GM06990 (cell line): ENCODE results near the gene KDM6A.

Source experiments
- DNase-seq: peaks from one replicate; pipeline ENCODE4 v3.0.0-alpha.2; 2011; ENCODE audit not compliant: insufficient read length; ENCODE audit errors: extremely low read depth
- H3K27me3 ChIP-seq: replicated peaks from 2 replicates; pipeline ENCODE4 v1.6.0; 2011; ENCODE audit warnings: low read length; ENCODE audit not compliant: control insufficient read depth, insufficient read depth
- H3K36me3 ChIP-seq: 2 replicates; pipeline ENCODE4 v1.5.1; 2011; ENCODE audit warnings: low read length; ENCODE audit not compliant: control insufficient read depth, insufficient read depth
- H3K4me3 ChIP-seq: replicated peaks from 2 replicates; pipeline ENCODE4 v1.5.1; 2011; ENCODE audit warnings: low read depth, mild to moderate bottlenecking, control low read depth, low read length
- CTCF ChIP-seq: IDR thresholded peaks from 2 replicates; pipeline ENCODE4 v1.5.1; 2011; ENCODE audit warnings: low read length, control low read depth, mild to moderate bottlenecking, inconsistent platforms; ENCODE audit not compliant: insufficient read depth, poor library complexity, severe bottlenecking

The KDM6A gene

GRCh38 chrX:45077748-45078424 is 204.9 kb downstream of the KDM6A start:
- no peaks in the 10 kb centered on the region for H3K27me3 ChIP-seq
- peak; percentile 11 for DNase-seq
- no peak for TF ChIP-seq CTCF
- H3K36me3 ChIP-seq = no peaks in the 10 kb centered on the region; the same call in 1 of the 2 replicates
- H3K4me3 ChIP-seq = no peak overlapping the region

- no peak overlapping the region for H3K4me3 ChIP-seq
- H3K27me3 ChIP-seq = no peaks in the 10 kb centered on the region
- DNase-seq = no peak
- no peak for TF ChIP-seq CTCF
- no peaks in the 10 kb centered on the region; the same call in none of the 2 replicates for H3K36me3 ChIP-seq
These were observed 210.3 kb downstream of the KDM6A start for GRCh38 chrX:45083314-45083713.

DNA sequence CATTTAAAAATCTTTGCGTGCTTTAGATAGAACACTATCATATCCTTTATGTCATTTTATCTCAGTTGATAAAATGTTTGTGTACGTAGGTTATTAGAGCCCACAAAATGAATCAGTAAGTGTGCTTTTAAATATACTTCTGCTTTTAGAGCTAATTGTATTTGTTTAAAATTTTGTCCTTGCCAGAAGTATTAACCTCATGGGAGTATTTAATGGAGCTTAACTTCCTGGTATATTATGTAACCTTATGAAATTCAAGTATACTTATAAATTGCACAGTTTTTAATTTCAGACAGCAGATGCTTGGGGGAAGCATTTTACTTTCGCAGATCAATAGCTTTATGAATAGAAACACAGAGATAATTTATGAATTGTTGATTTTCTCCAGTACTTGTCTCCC is 237.5 kb downstream of the KDM6A start:
- TF ChIP-seq CTCF = no peak
- no peak for DNase-seq
- peaks cover under 1% of the 10 kb centered on the region for H3K36me3 ChIP-seq
- H3K4me3 ChIP-seq = no peak overlapping the region
- no peaks in the 10 kb centered on the region for H3K27me3 ChIP-seq

- no peak overlapping the region for H3K4me3 ChIP-seq
- DNase-seq = no peak
- no peak for TF ChIP-seq CTCF
- no peaks in the 10 kb centered on the region for H3K27me3 ChIP-seq
- H3K36me3 ChIP-seq = no peaks in the 10 kb centered on the region
These were observed 253.2 kb downstream of the KDM6A start for GRCh38 chrX:45126158-45126557.

- Histone ChIP-seq H3K4me3 (no peak overlapping the region), H3K27me3 (no peaks in the 10 kb centered on the region), H3K36me3 (no peaks in the 10 kb centered on the region)
- no peak for TF ChIP-seq CTCF
- DNase-seq = no peak
These were observed 256.0 kb downstream of the KDM6A start for GRCh38 chrX:45128896-45129454.

- H3K36me3 ChIP-seq = no peaks in the 10 kb centered on the region
These were observed 260.5 kb downstream of the KDM6A start for GRCh38 chrX:45133465-45133864.

More at GRCh38 chrX:45133465-45133864, 260.5 kb downstream of the KDM6A start:
- Histone ChIP-seq H3K27me3 (no peaks in the 10 kb centered on the region), H3K4me3 (no peak overlapping the region)
- no peak for TF ChIP-seq CTCF
- no peak for DNase-seq
